Measurements from ENCODE around the gene KLHL5. TPM values are rescaled to one million over a fixed set of nuclear protein-coding genes. Genes with fewer than 3 reads are reported as not detected.

Gene KLHL5
- total and polyA plus RNA-seq, 2 experiments from 2014 or later = 27.0 to 43.3 TPM

GRCh38 chr4:39154009-39154408 lies 92.0 kb downstream of the KLHL5 start:
- Histone ChIP-seq H3K9me3 (ENCODE audit: low read depth) (no peaks in the 10 kb centered on the region), H4K20me1 (ENCODE audit: insufficient read depth) (no peaks in the 10 kb centered on the region), H3K4me1 (ENCODE audit: insufficient read depth) (peaks cover 9% of the 10 kb centered on the region), H3K4me3 (no peak overlapping the region), H3F3A (ENCODE audit: insufficient read depth) (no peaks in the 10 kb centered on the region), H3K27me3 (replicated peaks; ENCODE audit: insufficient read depth) (no peaks in the 10 kb centered on the region), H3K9ac (no peak overlapping the region), H2AFZ (no peak overlapping the region), H3K36me3 (ENCODE audit: low read depth) (no peaks in the 10 kb centered on the region), H3K9me2 (ENCODE audit: insufficient read depth) (no peaks in the 10 kb centered on the region), H3K27ac (no peak overlapping the region), H3K4me2 (ENCODE audit: unreplicated experiment) (no peak overlapping the region), H3K79me2 (ENCODE audit: insufficient read depth) (no peaks in the 10 kb centered on the region)
- no peak for DNase-seq
- 90 to 96% methylated on average over 4 of the region's 4 CpGs for WGBS, 2 experiments (ENCODE audit: low coverage in 1 of 2, low lambda C conversion rate in 2 of 2, missing lambda C conversion rate in 2 of 2)
- in situ Hi-C loops (cut with MboI) = no loop called here
- TF ChIP-seq EZH2phosphoT487 (IDR thresholded peaks at IDR 0.05; ENCODE audit: insufficient read depth, low read depth) (no peak), EZH2 (IDR thresholded peaks at IDR 0.05; ENCODE audit: insufficient read depth, poor library complexity, severe bottlenecking) (no peak)

- H4K20me1 ChIP-seq (ENCODE audit: insufficient read depth) = no peaks in the 10 kb centered on the region
- H3K4me3 ChIP-seq = no peak overlapping the region
- H3K9ac ChIP-seq = no peak overlapping the region
- H3K9me3 ChIP-seq (ENCODE audit: low read depth) = no peaks in the 10 kb centered on the region
- H3K4me2 ChIP-seq (ENCODE audit: unreplicated experiment) = no peak overlapping the region
- DNase-seq = no peak
- no peak overlapping the region for H2AFZ ChIP-seq
- no peaks in the 10 kb centered on the region for H3K79me2 ChIP-seq (ENCODE audit: insufficient read depth)
- H3K9me2 ChIP-seq (ENCODE audit: insufficient read depth) = no peaks in the 10 kb centered on the region
- no peaks in the 10 kb centered on the region for H3K36me3 ChIP-seq (ENCODE audit: low read depth)
- in situ Hi-C loops (cut with MboI) = no loop called here
- WGBS, 2 experiments (ENCODE audit: low coverage in 1 of 2, low lambda C conversion rate in 2 of 2, missing lambda C conversion rate in 2 of 2) = 79 to 83% methylated on average over 2 of the region's 2 CpGs
- no peaks in the 10 kb centered on the region for H3F3A ChIP-seq (ENCODE audit: insufficient read depth)
- H3K4me1 ChIP-seq (ENCODE audit: insufficient read depth) = no peaks in the 10 kb centered on the region
- no peak for TF ChIP-seq EZH2 (IDR thresholded peaks at IDR 0.05; ENCODE audit: insufficient read depth, poor library complexity, severe bottlenecking)
- no peak for TF ChIP-seq EZH2phosphoT487 (IDR thresholded peaks at IDR 0.05; ENCODE audit: insufficient read depth, low read depth)
- no peak overlapping the region for H3K27ac ChIP-seq
- no peaks in the 10 kb centered on the region for H3K27me3 ChIP-seq (replicated peaks; ENCODE audit: insufficient read depth)
Observed at GRCh38 chr4:39157520-39157919, 95.5 kb downstream of the KLHL5 start.

- no peaks in the 10 kb centered on the region for H4K20me1 ChIP-seq (ENCODE audit: insufficient read depth)
- no peak overlapping the region for H3K4me3 ChIP-seq
- no peak for DNase-seq
- H3K79me2 ChIP-seq (ENCODE audit: insufficient read depth) = no peaks in the 10 kb centered on the region
- no peaks in the 10 kb centered on the region for H3F3A ChIP-seq (ENCODE audit: insufficient read depth)
- TF ChIP-seq EZH2 (IDR thresholded peaks at IDR 0.05; ENCODE audit: insufficient read depth, poor library complexity, severe bottlenecking) = no peak
- no peak for TF ChIP-seq EZH2phosphoT487 (IDR thresholded peaks at IDR 0.05; ENCODE audit: insufficient read depth, low read depth)
- no peaks in the 10 kb centered on the region for H3K9me3 ChIP-seq (ENCODE audit: low read depth)
- 42 to 46% methylated on average over 3 of the region's 3 CpGs for WGBS, 2 experiments (ENCODE audit: low coverage in 1 of 2, low lambda C conversion rate in 2 of 2, missing lambda C conversion rate in 2 of 2)
- no peak overlapping the region for H3K4me2 ChIP-seq (ENCODE audit: unreplicated experiment)
- H3K27ac ChIP-seq = no peak overlapping the region
- in situ Hi-C loops (cut with MboI) = no loop called here
- H2AFZ ChIP-seq = no peak overlapping the region
- no peaks in the 10 kb centered on the region for H3K9me2 ChIP-seq (ENCODE audit: insufficient read depth)
- no peak overlapping the region for H3K9ac ChIP-seq
- no peaks in the 10 kb centered on the region for H3K36me3 ChIP-seq (ENCODE audit: low read depth)
- no peaks in the 10 kb centered on the region for H3K27me3 ChIP-seq (replicated peaks; ENCODE audit: insufficient read depth)
- H3K4me1 ChIP-seq (ENCODE audit: insufficient read depth) = no peaks in the 10 kb centered on the region
Observed at GRCh38 chr4:39166177-39166576, 104.1 kb downstream of the KLHL5 start.

GRCh38 chr4:39166669-39167068 lies 104.6 kb downstream of the KLHL5 start:
- 73 to 81% methylated on average over 7 of the region's 7 CpGs for WGBS, 2 experiments (ENCODE audit: low coverage in 1 of 2, low lambda C conversion rate in 2 of 2, missing lambda C conversion rate in 2 of 2)
- no peak for DNase-seq
- TF ChIP-seq EZH2 (IDR thresholded peaks at IDR 0.05; ENCODE audit: insufficient read depth, poor library complexity, severe bottlenecking) (no peak), EZH2phosphoT487 (IDR thresholded peaks at IDR 0.05; ENCODE audit: insufficient read depth, low read depth) (no peak)
- Histone ChIP-seq H3K27ac (no peak overlapping the region), H2AFZ (no peak overlapping the region), H3K27me3 (replicated peaks; ENCODE audit: insufficient read depth) (no peaks in the 10 kb centered on the region), H3K4me1 (ENCODE audit: insufficient read depth) (no peaks in the 10 kb centered on the region), H4K20me1 (ENCODE audit: insufficient read depth) (no peaks in the 10 kb centered on the region), H3K4me3 (no peak overlapping the region), H3F3A (ENCODE audit: insufficient read depth) (no peaks in the 10 kb centered on the region), H3K9ac (no peak overlapping the region), H3K9me3 (ENCODE audit: low read depth) (no peaks in the 10 kb centered on the region), H3K9me2 (ENCODE audit: insufficient read depth) (no peaks in the 10 kb centered on the region), H3K4me2 (ENCODE audit: unreplicated experiment) (no peak overlapping the region), H3K79me2 (ENCODE audit: insufficient read depth) (no peaks in the 10 kb centered on the region), H3K36me3 (ENCODE audit: low read depth) (no peaks in the 10 kb centered on the region)
- in situ Hi-C loops (cut with MboI) = no loop called here

GRCh38 chr4:39169426-39169825 lies 107.4 kb downstream of the KLHL5 start:
- H3K27me3 ChIP-seq (replicated peaks; ENCODE audit: insufficient read depth) = no peaks in the 10 kb centered on the region
- H3K9ac ChIP-seq = no peak overlapping the region
- H3K36me3 ChIP-seq (ENCODE audit: low read depth) = no peaks in the 10 kb centered on the region
- TF ChIP-seq EZH2phosphoT487 (IDR thresholded peaks at IDR 0.05; ENCODE audit: insufficient read depth, low read depth) (no peak), EZH2 (IDR thresholded peaks at IDR 0.05; ENCODE audit: insufficient read depth, poor library complexity, severe bottlenecking) (no peak)
- in situ Hi-C loops (cut with MboI) = no loop called here
- no peak overlapping the region for H3K4me3 ChIP-seq
- DNase-seq = no peak
- no peak overlapping the region for H3K4me2 ChIP-seq (ENCODE audit: unreplicated experiment)
- no peak overlapping the region for H2AFZ ChIP-seq
- H3K4me1 ChIP-seq (ENCODE audit: insufficient read depth) = no peaks in the 10 kb centered on the region
- H4K20me1 ChIP-seq (ENCODE audit: insufficient read depth) = no peaks in the 10 kb centered on the region
- no peaks in the 10 kb centered on the region for H3K9me2 ChIP-seq (ENCODE audit: insufficient read depth)
- WGBS, 2 experiments (ENCODE audit: low coverage in 1 of 2, low lambda C conversion rate in 2 of 2, missing lambda C conversion rate in 2 of 2) = 40 to 41% methylated on average over 3 of the region's 3 CpGs
- H3K79me2 ChIP-seq (ENCODE audit: insufficient read depth) = no peaks in the 10 kb centered on the region
- H3F3A ChIP-seq (ENCODE audit: insufficient read depth) = no peaks in the 10 kb centered on the region
- no peaks in the 10 kb centered on the region for H3K9me3 ChIP-seq (ENCODE audit: low read depth)
- H3K27ac ChIP-seq = no peak overlapping the region
